ENCODE results near the gene FLOT1. TPM values are rescaled to one million over a fixed set of nuclear protein-coding genes. Genes with fewer than 3 reads are reported as not detected.

Gene FLOT1
- total and polyA plus RNA-seq, 9 of the 15 experiments (the other 6 are each of a cell fraction or from before 2014, with no cell fraction given): 11.7 to 149 (median 118) TPM

DNA sequence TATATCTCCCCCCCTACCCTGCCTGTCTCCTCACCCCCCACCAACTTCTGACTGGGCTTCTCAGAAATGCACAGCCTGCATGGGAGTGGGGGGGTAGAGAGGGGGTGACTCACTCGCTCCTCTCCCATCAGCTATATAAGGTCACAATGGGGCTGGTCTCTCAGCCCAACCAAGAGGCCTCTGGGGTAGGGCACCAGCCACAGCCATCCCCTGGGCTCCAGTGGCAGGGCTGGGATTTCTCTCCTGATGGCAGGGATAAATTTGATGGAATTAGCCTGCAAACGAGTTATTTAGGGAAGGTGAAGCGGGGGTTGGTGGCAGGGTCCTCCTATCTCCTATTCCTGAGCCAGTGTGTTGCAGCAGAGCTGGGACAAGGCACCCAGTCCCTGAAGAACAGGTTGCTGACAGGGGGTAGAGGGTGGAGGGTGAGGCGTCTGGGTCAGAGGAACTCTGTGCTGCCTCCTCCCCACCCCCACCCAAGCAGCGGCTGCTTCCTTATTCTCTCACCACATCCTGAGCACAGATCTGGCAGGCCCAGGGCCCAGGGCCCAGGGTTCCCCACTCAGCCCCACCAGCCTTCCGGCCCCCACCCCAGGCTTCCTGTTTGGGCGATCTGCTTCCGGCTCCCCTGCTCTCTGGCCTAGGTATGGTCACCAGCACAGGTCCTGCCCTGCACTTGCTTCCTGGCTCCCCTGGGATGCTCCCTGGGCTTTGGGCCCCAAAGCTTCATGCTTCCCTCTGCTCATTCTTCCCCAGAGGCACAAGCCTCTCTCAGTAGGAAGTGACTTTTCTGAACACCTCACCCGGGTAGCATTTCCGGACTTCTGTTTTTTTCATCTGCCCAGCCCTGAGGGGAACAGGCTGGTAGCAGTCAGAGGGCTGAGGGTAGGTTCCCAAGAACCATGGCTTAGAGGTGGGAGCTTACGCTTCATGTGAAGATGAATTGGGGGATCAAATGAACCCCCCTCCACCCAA is 60.1 kb downstream of the FLOT1 start (continued):
- TF ChIP-seq GABPB2 (CRISPR knock-in tag; conservative IDR thresholded peaks at IDR 0.05) (no peak), MEF2A (IDR thresholded peaks at IDR 0.05; ENCODE audit: control insufficient read depth, low read depth, low read length) (no peak; the same call in 1 of the 2 replicates), TCF7 (IDR thresholded peaks at IDR 0.05; ENCODE audit: borderline replicate concordance) (0 out of 2 replicates have a peak, but pooled peaks have one; percentile 25), PYGO2 (tag; IDR thresholded peaks at IDR 0.05) (no peak; the same call in 1 of the 2 replicates), CBX2 (IDR thresholded peaks at IDR 0.05; ENCODE audit: insufficient read depth, low read length, poor library complexity, severe bottlenecking) (no peak), MECOM (CRISPR knock-in tag; IDR thresholded peaks at IDR 0.05) (0 out of 2 replicates have a peak, but pooled peaks have one; percentile 40), PTTG1 (tag; IDR thresholded peaks at IDR 0.05; ENCODE audit: low read depth) (no peak), ETV6 (IDR thresholded peaks at IDR 0.05; ENCODE audit: borderline replicate concordance in 1 of 2, low read depth in 2 of 2, low read length in 1 of 2) (peak; percentile 95 to 98), ETV6 (CRISPR knock-in tag; IDR thresholded peaks at IDR 0.05; ENCODE audit: borderline replicate concordance) (no peak), VEZF1 (CRISPR knock-in tag; IDR thresholded peaks at IDR 0.05) (peak; percentile 95), PCBP2 (IDR thresholded peaks at IDR 0.05; ENCODE audit: low read depth, low read length, poor library complexity, severe bottlenecking) (no peak), DNMT1 (IDR thresholded peaks at IDR 0.05) (peak; percentile 80), ZZZ3 (IDR thresholded peaks at IDR 0.05) (no peak), MXI1 (IDR thresholded peaks at IDR 0.05; ENCODE audit: low read depth, low read length) (no peak), NCOA6 (IDR thresholded peaks at IDR 0.05) (no peak), BCL6 (CRISPR knock-in tag; IDR thresholded peaks at IDR 0.05) (no peak), DACH1 (IDR thresholded peaks at IDR 0.05; ENCODE audit: partially characterized antibody) (no peak), KLF6 (CRISPR knock-in tag; IDR thresholded peaks at IDR 0.05; ENCODE audit: borderline replicate concordance) (no peak)
- TF ChIP-seq, protein P1, sequence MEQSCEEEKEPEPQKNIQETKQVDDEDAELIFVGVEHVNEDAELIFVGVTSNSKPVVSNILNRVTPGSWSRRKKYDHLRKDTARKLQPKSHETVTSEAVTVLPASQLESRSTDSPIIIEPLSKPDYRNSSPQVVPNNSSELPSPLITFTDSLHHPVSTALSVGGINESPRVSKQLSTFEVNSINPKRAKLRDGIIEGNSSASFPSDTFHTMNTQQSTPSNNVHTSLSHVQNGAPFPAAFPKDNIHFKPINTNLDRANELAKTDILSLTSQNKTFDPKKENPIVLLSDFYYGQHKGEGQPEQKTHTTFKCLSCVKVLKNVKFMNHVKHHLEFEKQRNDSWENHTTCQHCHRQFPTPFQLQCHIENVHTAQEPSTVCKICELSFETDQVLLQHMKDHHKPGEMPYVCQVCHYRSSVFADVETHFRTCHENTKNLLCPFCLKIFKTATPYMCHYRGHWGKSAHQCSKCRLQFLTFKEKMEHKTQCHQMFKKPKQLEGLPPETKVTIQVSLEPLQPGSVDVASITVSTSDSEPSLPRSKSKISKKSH (CRISPR knock-in tag; IDR thresholded peaks at IDR 0.05): no peak
- TF ChIP-seq, protein P2, sequence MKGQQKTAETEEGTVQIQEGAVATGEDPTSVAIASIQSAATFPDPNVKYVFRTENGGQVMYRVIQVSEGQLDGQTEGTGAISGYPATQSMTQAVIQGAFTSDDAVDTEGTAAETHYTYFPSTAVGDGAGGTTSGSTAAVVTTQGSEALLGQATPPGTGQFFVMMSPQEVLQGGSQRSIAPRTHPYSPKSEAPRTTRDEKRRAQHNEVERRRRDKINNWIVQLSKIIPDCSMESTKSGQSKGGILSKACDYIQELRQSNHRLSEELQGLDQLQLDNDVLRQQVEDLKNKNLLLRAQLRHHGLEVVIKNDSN (CRISPR knock-in tag; IDR thresholded peaks at IDR 0.05): no peak
- TF ChIP-seq, protein P3, sequence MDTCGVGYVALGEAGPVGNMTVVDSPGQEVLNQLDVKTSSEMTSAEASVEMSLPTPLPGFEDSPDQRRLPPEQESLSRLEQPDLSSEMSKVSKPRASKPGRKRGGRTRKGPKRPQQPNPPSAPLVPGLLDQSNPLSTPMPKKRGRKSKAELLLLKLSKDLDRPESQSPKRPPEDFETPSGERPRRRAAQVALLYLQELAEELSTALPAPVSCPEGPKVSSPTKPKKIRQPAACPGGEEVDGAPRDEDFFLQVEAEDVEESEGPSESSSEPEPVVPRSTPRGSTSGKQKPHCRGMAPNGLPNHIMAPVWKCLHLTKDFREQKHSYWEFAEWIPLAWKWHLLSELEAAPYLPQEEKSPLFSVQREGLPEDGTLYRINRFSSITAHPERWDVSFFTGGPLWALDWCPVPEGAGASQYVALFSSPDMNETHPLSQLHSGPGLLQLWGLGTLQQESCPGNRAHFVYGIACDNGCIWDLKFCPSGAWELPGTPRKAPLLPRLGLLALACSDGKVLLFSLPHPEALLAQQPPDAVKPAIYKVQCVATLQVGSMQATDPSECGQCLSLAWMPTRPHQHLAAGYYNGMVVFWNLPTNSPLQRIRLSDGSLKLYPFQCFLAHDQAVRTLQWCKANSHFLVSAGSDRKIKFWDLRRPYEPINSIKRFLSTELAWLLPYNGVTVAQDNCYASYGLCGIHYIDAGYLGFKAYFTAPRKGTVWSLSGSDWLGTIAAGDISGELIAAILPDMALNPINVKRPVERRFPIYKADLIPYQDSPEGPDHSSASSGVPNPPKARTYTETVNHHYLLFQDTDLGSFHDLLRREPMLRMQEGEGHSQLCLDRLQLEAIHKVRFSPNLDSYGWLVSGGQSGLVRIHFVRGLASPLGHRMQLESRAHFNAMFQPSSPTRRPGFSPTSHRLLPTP (IDR thresholded peaks at IDR 0.05; ENCODE audit: borderline replicate concordance, extremely low read depth, insufficient read length): no peak
